Parathyroid adenoma (tissue), 2 donors: ENCODE results near the gene ZNF618.

Experiments
- H2AFZ ChIP-seq: fragments of 300-600 bp; sonication (generic); one replicate; pipeline ENCODE4 v1.7.0; 2017; ENCODE audit warnings: antibody characterized with exemption, mild to moderate bottlenecking
- H3K27ac ChIP-seq: fragments of 300-600 bp; sonication (generic); one replicate; pipeline ENCODE4 v1.7.0; 2017
- H3K27me3 ChIP-seq: fragments of 300-600 bp; sonication (generic); one replicate; pipeline ENCODE4 v1.7.0; 2017; ENCODE audit warnings: low read length; ENCODE audit not compliant: control insufficient read depth, insufficient read depth
- H3K36me3 ChIP-seq: fragments of 300-600 bp; sonication (generic); one replicate; pipeline ENCODE4 v1.7.0; 2017; ENCODE audit warnings: low read length; ENCODE audit not compliant: control insufficient read depth, insufficient read depth
- H3K4me1 ChIP-seq: fragments of 300-600 bp; sonication (generic); one replicate; pipeline ENCODE4 v1.7.0; 2017; ENCODE audit warnings: control low read depth
- H3K4me2 ChIP-seq: fragments of 300-600 bp; sonication (generic); one replicate; pipeline ENCODE4 v1.7.0; 2017; ENCODE audit warnings: low read length
- H3K4me3 ChIP-seq: fragments of 300-600 bp; sonication (generic); one replicate; pipeline ENCODE4 v1.7.0; 2017; ENCODE audit warnings: low read depth, low read length
- H3K79me2 ChIP-seq: fragments of 300-600 bp; sonication (generic); one replicate; pipeline ENCODE4 v1.7.0; 2017; ENCODE audit warnings: control low read depth
- H3K9ac ChIP-seq: fragments of 300-600 bp; sonication (generic); one replicate; pipeline ENCODE4 v1.7.0; 2017; ENCODE audit warnings: mild to moderate bottlenecking
- H3K9me3 ChIP-seq: fragments of 300-600 bp; sonication (generic); one replicate; pipeline ENCODE4 v1.7.0; 2017; ENCODE audit warnings: low read length; ENCODE audit not compliant: control insufficient read depth
- CTCF ChIP-seq: fragments of 300-600 bp; sonication (generic); IDR thresholded peaks from one replicate; pipeline ENCODE4 v1.7.0; 2017; ENCODE audit warnings: antibody characterized with exemption, mild to moderate bottlenecking
- donor health status: primary hyperparathyroidism.

ZNF618 gene

GRCh38 chr9:113991714-113992113 is 115.6 kb downstream of the ZNF618 start:
- H3K4me2 ChIP-seq = no peak overlapping the region
- H3K9ac ChIP-seq = no peak overlapping the region
- no peak overlapping the region for H3K27ac ChIP-seq
- no peak overlapping the region for H2AFZ ChIP-seq
- H3K36me3 ChIP-seq = no peaks in the 10 kb centered on the region
- TF ChIP-seq CTCF = no peak
- H3K27me3 ChIP-seq = no peaks in the 10 kb centered on the region
- H3K4me1 ChIP-seq = peaks cover 5% of the 10 kb centered on the region
- H3K4me3 ChIP-seq = no peak overlapping the region
- no peaks in the 10 kb centered on the region for H3K9me3 ChIP-seq
- H3K79me2 ChIP-seq = no peaks in the 10 kb centered on the region

GRCh38 chr9:113992276-113992951 is 116.3 kb downstream of the ZNF618 start:
- Histone ChIP-seq H3K4me2 (no peak overlapping the region), H3K36me3 (no peaks in the 10 kb centered on the region), H3K27ac (no peak overlapping the region), H3K27me3 (no peaks in the 10 kb centered on the region), H3K9ac (no peak overlapping the region), H2AFZ (no peak overlapping the region), H3K9me3 (no peaks in the 10 kb centered on the region), H3K4me3 (no peak overlapping the region), H3K79me2 (no peaks in the 10 kb centered on the region), H3K4me1 (peaks cover 5% of the 10 kb centered on the region)
- TF ChIP-seq CTCF = no peak

GRCh38 chr9:113992994-113993393 is 116.9 kb downstream of the ZNF618 start:
- no peaks in the 10 kb centered on the region for H3K79me2 ChIP-seq
- H3K27ac ChIP-seq = no peak overlapping the region
- no peaks in the 10 kb centered on the region for H3K9me3 ChIP-seq
- H3K4me2 ChIP-seq = no peak overlapping the region
- no peaks in the 10 kb centered on the region for H3K27me3 ChIP-seq
- no peak overlapping the region for H3K4me3 ChIP-seq
- H3K9ac ChIP-seq = no peak overlapping the region
- TF ChIP-seq CTCF = no peak
- H3K4me1 ChIP-seq = peaks cover 5% of the 10 kb centered on the region
- H3K36me3 ChIP-seq = no peaks in the 10 kb centered on the region
- no peak overlapping the region for H2AFZ ChIP-seq

- H3K9ac ChIP-seq = no peak overlapping the region
These were observed 117.9 kb downstream of the ZNF618 start for GRCh38 chr9:113993838-113994540.

More at GRCh38 chr9:113993838-113994540, 117.9 kb downstream of the ZNF618 start:
- no peak for TF ChIP-seq CTCF
- H3K4me1 ChIP-seq = peaks cover 5% of the 10 kb centered on the region
- no peaks in the 10 kb centered on the region for H3K9me3 ChIP-seq
- H2AFZ ChIP-seq = no peak overlapping the region
- H3K36me3 ChIP-seq = no peaks in the 10 kb centered on the region
- no peaks in the 10 kb centered on the region for H3K79me2 ChIP-seq
- no peaks in the 10 kb centered on the region for H3K27me3 ChIP-seq
- H3K4me2 ChIP-seq = no peak overlapping the region
- no peak overlapping the region for H3K27ac ChIP-seq
- H3K4me3 ChIP-seq = no peak overlapping the region
